Ascending aorta (tissue), 2 donors: Measurements from ENCODE around the gene CDYL2. TPM values are rescaled to one million over a fixed set of nuclear protein-coding genes. Genes with fewer than 3 reads are reported as not detected.

ENCODE experiments used
- DNase-seq, 2 donors: peaks; one replicate each; pipeline ENCODE4 v3.0.0-alpha.2; 2019; ENCODE audit warnings: low spot score in 2 of 2
- H3K27ac ChIP-seq, 2 donors: fragments of 200-600 bp; sonication (generic); one replicate each; pipeline ENCODE4 v1.5.1; 2016 to 2017; ENCODE audit warnings: mild to moderate bottlenecking in 1 of 2
- H3K27me3 ChIP-seq: fragments of 200-600 bp; sonication (generic); one replicate; pipeline ENCODE4 v1.5.1; 2017
- H3K36me3 ChIP-seq, 2 donors: fragments of 200-600 bp; sonication (generic); one replicate each; pipeline ENCODE4 v1.5.1; 2016
- H3K4me1 ChIP-seq, 2 donors: fragments of 200-600 bp; sonication (generic); one replicate each; pipeline ENCODE4 v1.5.1; 2016 to 2017; ENCODE audit warnings: mild to moderate bottlenecking in 1 of 2
- H3K4me3 ChIP-seq, 2 donors: fragments of 200-600 bp; sonication (generic); one replicate each; pipeline ENCODE4 v1.5.1; 2016 to 2017; ENCODE audit warnings: mild to moderate bottlenecking in 1 of 2
- H3K9me3 ChIP-seq, 2 donors: fragments of 200-600 bp; sonication (generic); one replicate each; pipeline ENCODE4 v1.5.1; 2016
- CTCF ChIP-seq, 3 experiments: fragments of 200-600 bp in 2 of 3; fragments of 450-650 bp in 1 of 3; sonication (generic) in 2 of 3; IDR thresholded peaks; one replicate each; pipeline ENCODE4 v1.5.1; 2016 to 2019; ENCODE audit warnings: antibody characterized with exemption in 3 of 3, mild to moderate bottlenecking in 1 of 3, moderate library complexity in 1 of 3
- intact Hi-C: fragments of 100-400 bp; cut with DNase I; formaldehyde crosslinking; loops from one replicate; pipeline ENCODE4 v1.15.1; 2023
- total RNA-seq: library from RNA; depleted of rRNA; stranded (reverse); fragments of >200 nt; gene quantifications from one replicate; pipeline ENCODE4 v1.1.0, GENCODE V29; 2016

The CDYL2 gene
- total RNA-seq, 1 donor from 2014 or later = 5.0 TPM

- intact Hi-C loops = no loop called here
- Histone ChIP-seq H3K27me3 (no peaks in the 10 kb centered on the region), H3K4me1 (peaks cover 0 to 2% of the 10 kb centered on the region in 2 donors), H3K4me3 (no peak overlapping the region), H3K27ac (no peak overlapping the region), H3K36me3 (no peaks in the 10 kb centered on the region), H3K9me3 (peaks cover 0 to 1% of the 10 kb centered on the region in 2 donors)
- TF ChIP-seq CTCF (IDR thresholded peaks at IDR 0.05) = no peak
- DNase-seq = no peak
These were observed 58.2 kb downstream of the CDYL2 start for GRCh38 chr16:80746231-80746630.

- H3K36me3 ChIP-seq = no peaks in the 10 kb centered on the region
- H3K27ac ChIP-seq = no peak overlapping the region
- no peak for TF ChIP-seq CTCF (IDR thresholded peaks at IDR 0.05)
- H3K4me3 ChIP-seq = no peak overlapping the region
- no peak for DNase-seq
- peaks cover 0 to 10% of the 10 kb centered on the region in 2 donors for H3K9me3 ChIP-seq
- intact Hi-C loops = no loop called here
- H3K4me1 ChIP-seq = no peaks in the 10 kb centered on the region
- no peaks in the 10 kb centered on the region for H3K27me3 ChIP-seq
These were observed 59.5 kb downstream of the CDYL2 start for GRCh38 chr16:80744856-80745255.

- peaks cover 0 to 11% of the 10 kb centered on the region in 2 donors for H3K9me3 ChIP-seq
- no peak overlapping the region for H3K27ac ChIP-seq
- H3K4me3 ChIP-seq = no peak overlapping the region
- intact Hi-C loops = no loop called here
- no peak for TF ChIP-seq CTCF (IDR thresholded peaks at IDR 0.05)
- no peaks in the 10 kb centered on the region for H3K4me1 ChIP-seq
- H3K27me3 ChIP-seq = no peaks in the 10 kb centered on the region
- H3K36me3 ChIP-seq = no peaks in the 10 kb centered on the region
- DNase-seq = no peak
These were observed 60.6 kb downstream of the CDYL2 start for GRCh38 chr16:80743772-80744171.

- H3K27ac ChIP-seq = no peak overlapping the region
- peaks cover 0 to 11% of the 10 kb centered on the region in 2 donors for H3K9me3 ChIP-seq
- H3K4me1 ChIP-seq = no peaks in the 10 kb centered on the region
- H3K36me3 ChIP-seq = no peaks in the 10 kb centered on the region
- DNase-seq = no peak
- TF ChIP-seq CTCF (IDR thresholded peaks at IDR 0.05) = no peak
- no peaks in the 10 kb centered on the region for H3K27me3 ChIP-seq
- H3K4me3 ChIP-seq = no peak overlapping the region
- intact Hi-C loops = no loop called here
These were observed 61.1 kb downstream of the CDYL2 start for GRCh38 chr16:80743273-80743672.

- H3K36me3 ChIP-seq = no peaks in the 10 kb centered on the region
- no peaks in the 10 kb centered on the region for H3K4me1 ChIP-seq
- intact Hi-C loops = no loop called here
- peaks cover 0 to 11% of the 10 kb centered on the region in 2 donors for H3K9me3 ChIP-seq
- TF ChIP-seq CTCF (IDR thresholded peaks at IDR 0.05) = no peak
- DNase-seq = no peak
- no peak overlapping the region for H3K27ac ChIP-seq
- H3K4me3 ChIP-seq = no peak overlapping the region
- no peaks in the 10 kb centered on the region for H3K27me3 ChIP-seq
These were observed 62.1 kb downstream of the CDYL2 start for GRCh38 chr16:80742331-80742730.

- Histone ChIP-seq H3K9me3 (peaks cover 0 to 11% of the 10 kb centered on the region in 2 donors), H3K27me3 (no peaks in the 10 kb centered on the region), H3K27ac (no peak overlapping the region), H3K4me1 (no peaks in the 10 kb centered on the region), H3K36me3 (no peaks in the 10 kb centered on the region), H3K4me3 (no peak overlapping the region)
- no peak for TF ChIP-seq CTCF (IDR thresholded peaks at IDR 0.05)
- intact Hi-C loops = no loop called here
- DNase-seq = no peak
These were observed 62.7 kb downstream of the CDYL2 start for GRCh38 chr16:80741724-80742123.
